ENCODE data around the gene TFEB.

The TFEB gene

GRCh38 chr6:41707565-41708200 lies 27.7 kb downstream of the TFEB start:
- DNase-seq (ENCODE audit: low read depth in 1 of 2, low spot score in 1 of 2) = peak; percentile 67 to 70
- TF ChIP-seq, protein P1, sequence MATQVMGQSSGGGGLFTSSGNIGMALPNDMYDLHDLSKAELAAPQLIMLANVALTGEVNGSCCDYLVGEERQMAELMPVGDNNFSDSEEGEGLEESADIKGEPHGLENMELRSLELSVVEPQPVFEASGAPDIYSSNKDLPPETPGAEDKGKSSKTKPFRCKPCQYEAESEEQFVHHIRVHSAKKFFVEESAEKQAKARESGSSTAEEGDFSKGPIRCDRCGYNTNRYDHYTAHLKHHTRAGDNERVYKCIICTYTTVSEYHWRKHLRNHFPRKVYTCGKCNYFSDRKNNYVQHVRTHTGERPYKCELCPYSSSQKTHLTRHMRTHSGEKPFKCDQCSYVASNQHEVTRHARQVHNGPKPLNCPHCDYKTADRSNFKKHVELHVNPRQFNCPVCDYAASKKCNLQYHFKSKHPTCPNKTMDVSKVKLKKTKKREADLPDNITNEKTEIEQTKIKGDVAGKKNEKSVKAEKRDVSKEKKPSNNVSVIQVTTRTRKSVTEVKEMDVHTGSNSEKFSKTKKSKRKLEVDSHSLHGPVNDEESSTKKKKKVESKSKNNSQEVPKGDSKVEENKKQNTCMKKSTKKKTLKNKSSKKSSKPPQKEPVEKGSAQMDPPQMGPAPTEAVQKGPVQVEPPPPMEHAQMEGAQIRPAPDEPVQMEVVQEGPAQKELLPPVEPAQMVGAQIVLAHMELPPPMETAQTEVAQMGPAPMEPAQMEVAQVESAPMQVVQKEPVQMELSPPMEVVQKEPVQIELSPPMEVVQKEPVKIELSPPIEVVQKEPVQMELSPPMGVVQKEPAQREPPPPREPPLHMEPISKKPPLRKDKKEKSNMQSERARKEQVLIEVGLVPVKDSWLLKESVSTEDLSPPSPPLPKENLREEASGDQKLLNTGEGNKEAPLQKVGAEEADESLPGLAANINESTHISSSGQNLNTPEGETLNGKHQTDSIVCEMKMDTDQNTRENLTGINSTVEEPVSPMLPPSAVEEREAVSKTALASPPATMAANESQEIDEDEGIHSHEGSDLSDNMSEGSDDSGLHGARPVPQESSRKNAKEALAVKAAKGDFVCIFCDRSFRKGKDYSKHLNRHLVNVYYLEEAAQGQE (IDR thresholded peaks at IDR 0.05; ENCODE audit: insufficient replicate concordance, low read depth) = no peak
- TF ChIP-seq, protein P2, sequence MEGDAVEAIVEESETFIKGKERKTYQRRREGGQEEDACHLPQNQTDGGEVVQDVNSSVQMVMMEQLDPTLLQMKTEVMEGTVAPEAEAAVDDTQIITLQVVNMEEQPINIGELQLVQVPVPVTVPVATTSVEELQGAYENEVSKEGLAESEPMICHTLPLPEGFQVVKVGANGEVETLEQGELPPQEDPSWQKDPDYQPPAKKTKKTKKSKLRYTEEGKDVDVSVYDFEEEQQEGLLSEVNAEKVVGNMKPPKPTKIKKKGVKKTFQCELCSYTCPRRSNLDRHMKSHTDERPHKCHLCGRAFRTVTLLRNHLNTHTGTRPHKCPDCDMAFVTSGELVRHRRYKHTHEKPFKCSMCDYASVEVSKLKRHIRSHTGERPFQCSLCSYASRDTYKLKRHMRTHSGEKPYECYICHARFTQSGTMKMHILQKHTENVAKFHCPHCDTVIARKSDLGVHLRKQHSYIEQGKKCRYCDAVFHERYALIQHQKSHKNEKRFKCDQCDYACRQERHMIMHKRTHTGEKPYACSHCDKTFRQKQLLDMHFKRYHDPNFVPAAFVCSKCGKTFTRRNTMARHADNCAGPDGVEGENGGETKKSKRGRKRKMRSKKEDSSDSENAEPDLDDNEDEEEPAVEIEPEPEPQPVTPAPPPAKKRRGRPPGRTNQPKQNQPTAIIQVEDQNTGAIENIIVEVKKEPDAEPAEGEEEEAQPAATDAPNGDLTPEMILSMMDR (IDR thresholded peaks at IDR 0.05; ENCODE audit: insufficient read depth, low read length) = no peak
- peak; percentile 86 for TF ChIP-seq SPI1 (IDR thresholded peaks at IDR 0.05; ENCODE audit: borderline replicate concordance, low read depth)
- peak; percentile 33; the same call in 1 of the 2 replicates for TF ChIP-seq POLR2AphosphoS5 (IDR thresholded peaks at IDR 0.05; ENCODE audit: low read depth)
- TF ChIP-seq GABPA (IDR thresholded peaks at IDR 0.05; ENCODE audit: low read depth) = no peak
- Histone ChIP-seq H3K4me3 (replicated peaks; ENCODE audit: insufficient read depth, low read length) (no peak overlapping the region), H3K27me3 (ENCODE audit: insufficient read depth, poor library complexity, severe bottlenecking) (no peaks in the 10 kb centered on the region), H3K27ac (replicated peaks) (no peak overlapping the region)

DNA sequence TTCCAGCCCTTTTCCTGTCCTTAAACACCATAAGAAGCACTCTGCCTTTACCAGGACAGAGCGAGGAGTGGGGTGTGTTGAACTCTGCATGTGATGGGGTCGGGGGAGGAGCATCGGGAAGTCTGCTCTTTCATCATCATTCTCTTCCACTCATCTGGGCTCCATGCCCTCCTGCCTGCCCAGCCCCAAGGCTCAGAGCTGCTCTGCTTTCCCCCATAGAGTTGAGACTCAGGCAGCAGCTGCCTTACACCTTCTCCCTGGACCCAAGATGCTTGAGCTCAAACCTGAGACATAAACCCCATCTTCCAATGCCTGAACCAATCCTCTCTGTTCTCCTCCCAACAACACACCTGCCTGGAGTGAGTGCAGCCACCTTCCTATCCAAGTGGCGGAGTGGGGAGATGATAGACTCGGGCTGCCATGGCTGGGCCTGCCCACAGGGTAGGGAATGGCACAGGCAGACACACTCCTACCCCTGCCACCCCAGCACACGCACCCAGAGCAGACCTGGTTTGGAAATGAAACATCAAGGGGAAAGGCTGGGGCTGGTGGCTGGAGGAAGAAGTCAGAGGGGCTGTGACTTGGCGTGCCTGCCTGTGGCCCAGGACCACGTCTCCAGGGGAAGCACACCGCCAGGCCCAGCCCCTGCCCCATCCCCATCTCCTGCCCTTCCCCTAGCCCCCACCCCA lies 28.4 kb downstream of the TFEB start:
- peak in 1 of 2 experiments; percentile 67 for DNase-seq (ENCODE audit: low read depth in 1 of 2, low spot score in 1 of 2)
- Histone ChIP-seq H3K27me3 (ENCODE audit: insufficient read depth, poor library complexity, severe bottlenecking) (no peaks in the 10 kb centered on the region), H3K27ac (replicated peaks) (no peak overlapping the region), H3K4me3 (replicated peaks; ENCODE audit: insufficient read depth, low read length) (no peak overlapping the region)
- TF ChIP-seq GABPA (IDR thresholded peaks at IDR 0.05; ENCODE audit: low read depth) = no peak
- no peak for TF ChIP-seq SPI1 (IDR thresholded peaks at IDR 0.05; ENCODE audit: borderline replicate concordance, low read depth)
- no peak for TF ChIP-seq POLR2AphosphoS5 (IDR thresholded peaks at IDR 0.05; ENCODE audit: low read depth)
- TF ChIP-seq, protein P1 (IDR thresholded peaks at IDR 0.05; ENCODE audit: insufficient replicate concordance, low read depth) = no peak
- TF ChIP-seq, protein P2 (IDR thresholded peaks at IDR 0.05; ENCODE audit: insufficient read depth, low read length) = no peak

GRCh38 chr6:41705996-41706835 lies 29.2 kb downstream of the TFEB start:
- peak; percentile 74 to 85 for DNase-seq (ENCODE audit: low read depth in 1 of 2, low spot score in 1 of 2)
- no peak overlapping the region for H3K4me3 ChIP-seq (replicated peaks; ENCODE audit: insufficient read depth, low read length)
- H3K27me3 ChIP-seq (ENCODE audit: insufficient read depth, poor library complexity, severe bottlenecking) = no peaks in the 10 kb centered on the region
- peak overlapping the region; percentile 24 for H3K27ac ChIP-seq (replicated peaks)
- TF ChIP-seq POLR2AphosphoS5 (IDR thresholded peaks at IDR 0.05; ENCODE audit: low read depth) = no peak
- TF ChIP-seq, protein P2 (IDR thresholded peaks at IDR 0.05; ENCODE audit: insufficient read depth, low read length) = peak; percentile 64
